Parathyroid adenoma (tissue), 2 donors: ENCODE results near the gene AMN1.
A peak's percentile ranks its signal among the peaks of the same experiment; 100 is the strongest.

Source experiments
- H2AFZ ChIP-seq: fragments of 300-600 bp; sonication (generic); one replicate; pipeline ENCODE4 v1.7.0; 2017; ENCODE audit warnings: antibody characterized with exemption, mild to moderate bottlenecking
- H3K27ac ChIP-seq: fragments of 300-600 bp; sonication (generic); one replicate; pipeline ENCODE4 v1.7.0; 2017
- H3K27me3 ChIP-seq: fragments of 300-600 bp; sonication (generic); one replicate; pipeline ENCODE4 v1.7.0; 2017; ENCODE audit warnings: low read length; ENCODE audit not compliant: control insufficient read depth, insufficient read depth
- H3K36me3 ChIP-seq: fragments of 300-600 bp; sonication (generic); one replicate; pipeline ENCODE4 v1.7.0; 2017; ENCODE audit warnings: low read length; ENCODE audit not compliant: control insufficient read depth, insufficient read depth
- H3K4me1 ChIP-seq: fragments of 300-600 bp; sonication (generic); one replicate; pipeline ENCODE4 v1.7.0; 2017; ENCODE audit warnings: control low read depth
- H3K4me2 ChIP-seq: fragments of 300-600 bp; sonication (generic); one replicate; pipeline ENCODE4 v1.7.0; 2017; ENCODE audit warnings: low read length
- H3K4me3 ChIP-seq: fragments of 300-600 bp; sonication (generic); one replicate; pipeline ENCODE4 v1.7.0; 2017; ENCODE audit warnings: low read depth, low read length
- H3K79me2 ChIP-seq: fragments of 300-600 bp; sonication (generic); one replicate; pipeline ENCODE4 v1.7.0; 2017; ENCODE audit warnings: control low read depth
- H3K9ac ChIP-seq: fragments of 300-600 bp; sonication (generic); one replicate; pipeline ENCODE4 v1.7.0; 2017; ENCODE audit warnings: mild to moderate bottlenecking
- H3K9me3 ChIP-seq: fragments of 300-600 bp; sonication (generic); one replicate; pipeline ENCODE4 v1.7.0; 2017; ENCODE audit warnings: low read length; ENCODE audit not compliant: control insufficient read depth
- CTCF ChIP-seq: fragments of 300-600 bp; sonication (generic); IDR thresholded peaks from one replicate; pipeline ENCODE4 v1.7.0; 2017; ENCODE audit warnings: antibody characterized with exemption, mild to moderate bottlenecking
- donor health status: primary hyperparathyroidism.

AMN1 gene

GRCh38 chr12:31756977-31757420 lies 28.2 kb upstream of the AMN1 start:
- no peak overlapping the region for H3K4me3 ChIP-seq
- H3K4me2 ChIP-seq = no peak overlapping the region
- no peak overlapping the region for H2AFZ ChIP-seq
- H3K4me1 ChIP-seq = peaks cover 5% of the 10 kb centered on the region
- no peaks in the 10 kb centered on the region for H3K36me3 ChIP-seq
- no peak for TF ChIP-seq CTCF
- no peak overlapping the region for H3K27ac ChIP-seq
- no peaks in the 10 kb centered on the region for H3K79me2 ChIP-seq
- no peaks in the 10 kb centered on the region for H3K27me3 ChIP-seq
- no peaks in the 10 kb centered on the region for H3K9me3 ChIP-seq
- H3K9ac ChIP-seq = no peak overlapping the region

- Histone ChIP-seq H3K27ac (peak overlapping the region; percentile 72), H3K4me2 (peak overlapping the region; percentile 10), H3K4me3 (no peak overlapping the region), H3K36me3 (no peaks in the 10 kb centered on the region), H3K27me3 (no peaks in the 10 kb centered on the region), H3K9me3 (no peaks in the 10 kb centered on the region), H3K9ac (no peak overlapping the region), H3K4me1 (peaks cover 34% of the 10 kb centered on the region), H2AFZ (peak overlapping the region; percentile 66), H3K79me2 (no peaks in the 10 kb centered on the region)
- no peak for TF ChIP-seq CTCF
These were observed 23.6 kb upstream of the AMN1 start for GRCh38 chr12:31752450-31752849.

DNA sequence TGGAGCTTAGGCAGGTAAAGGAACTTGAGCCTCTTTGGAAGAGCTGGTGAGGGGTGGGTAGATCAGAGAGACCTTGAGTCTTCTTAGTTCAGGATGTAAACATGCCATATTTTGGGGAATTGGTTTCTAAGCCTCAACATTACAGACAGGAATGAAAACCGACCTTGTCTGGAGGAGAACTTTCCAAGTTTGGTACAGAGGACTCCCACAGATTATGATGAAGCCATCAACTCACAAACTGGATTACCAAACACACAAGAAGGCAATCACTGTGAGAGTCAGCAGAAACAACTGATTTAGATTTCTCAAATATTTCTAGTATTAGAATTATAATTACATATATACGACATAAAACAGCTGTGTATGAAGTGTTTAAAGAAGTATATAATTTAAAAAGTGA lies 22.3 kb upstream of the AMN1 start:
- no peaks in the 10 kb centered on the region for H3K27me3 ChIP-seq
- peaks cover 48% of the 10 kb centered on the region for H3K4me1 ChIP-seq
- no peaks in the 10 kb centered on the region for H3K79me2 ChIP-seq

DNA sequence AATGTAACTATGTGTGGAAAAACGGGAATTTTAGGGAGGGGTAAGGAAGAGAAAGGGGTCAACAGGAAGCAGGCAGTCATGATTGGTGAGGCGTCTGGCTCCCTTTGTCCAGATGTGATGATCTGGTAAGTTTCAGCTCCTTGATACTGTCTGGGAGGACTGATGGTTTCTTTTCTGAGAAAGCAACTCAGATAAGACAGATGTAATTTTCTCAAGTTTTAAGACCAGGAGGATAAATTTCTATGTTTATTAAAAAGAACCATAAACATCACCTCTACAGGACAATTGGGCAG lies 21.9 kb upstream of the AMN1 start:
- TF ChIP-seq CTCF = no peak
- no peak overlapping the region for H3K9ac ChIP-seq
- no peak overlapping the region for H3K4me2 ChIP-seq
- H2AFZ ChIP-seq = peak overlapping the region; percentile 54
- peak overlapping the region; percentile 94 for H3K27ac ChIP-seq
- H3K36me3 ChIP-seq = no peaks in the 10 kb centered on the region
- H3K4me3 ChIP-seq = no peak overlapping the region
- H3K79me2 ChIP-seq = no peaks in the 10 kb centered on the region
- H3K4me1 ChIP-seq = peaks cover 48% of the 10 kb centered on the region
- no peaks in the 10 kb centered on the region for H3K27me3 ChIP-seq
- no peaks in the 10 kb centered on the region for H3K9me3 ChIP-seq

More for the DNA sequence above, 22.3 kb upstream of the AMN1 start:
- Histone ChIP-seq H3K4me3 (no peak overlapping the region), H3K9ac (no peak overlapping the region), H3K27ac (peak overlapping the region; percentile 94), H3K4me2 (no peak overlapping the region), H3K9me3 (no peaks in the 10 kb centered on the region), H3K36me3 (no peaks in the 10 kb centered on the region), H2AFZ (peak overlapping the region; percentile 54)
- no peak for TF ChIP-seq CTCF

DNA sequence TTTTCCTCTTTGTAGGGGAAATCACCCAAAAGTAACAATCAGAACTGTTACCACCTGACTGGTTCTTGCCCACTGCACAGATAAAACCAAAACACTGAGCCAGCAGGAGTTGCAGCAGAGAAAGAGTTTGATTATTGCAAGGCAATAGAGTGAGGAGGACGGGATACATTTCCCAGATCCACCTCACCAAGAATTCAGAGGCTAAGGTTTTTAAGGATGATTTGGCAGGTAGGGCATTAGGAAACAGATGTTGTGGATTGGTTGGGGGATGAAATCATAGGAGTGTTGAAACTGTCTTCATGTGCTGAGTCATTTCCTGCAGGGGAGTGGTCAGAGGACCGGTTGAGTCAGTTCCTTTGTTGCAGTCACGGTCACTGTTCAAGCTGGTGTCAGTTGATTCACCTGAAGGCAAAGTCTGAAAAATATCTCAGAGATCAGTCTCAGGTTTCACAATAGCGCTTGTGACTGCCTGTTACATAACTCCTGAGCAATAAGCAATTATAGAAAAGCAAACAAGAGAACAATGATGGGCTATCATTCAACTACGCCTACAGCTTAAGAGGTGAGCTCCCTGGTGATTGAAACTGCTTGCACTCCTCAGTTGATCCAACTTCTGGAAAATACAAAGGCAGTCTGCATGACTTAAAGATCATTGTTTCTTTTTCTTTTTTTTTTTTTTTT lies 20.3 kb upstream of the AMN1 start:
- Histone ChIP-seq H2AFZ (peak overlapping the region; percentile 16), H3K79me2 (no peaks in the 10 kb centered on the region), H3K9ac (no peak overlapping the region), H3K9me3 (no peaks in the 10 kb centered on the region), H3K4me1 (peaks cover 48% of the 10 kb centered on the region), H3K36me3 (no peaks in the 10 kb centered on the region), H3K27ac (peak overlapping the region; percentile 94), H3K4me3 (peak overlapping the region; percentile 17), H3K4me2 (peak overlapping the region; percentile 19), H3K27me3 (no peaks in the 10 kb centered on the region)
- no peak for TF ChIP-seq CTCF
